C4-2B (cell line): Measurements from ENCODE around the gene MRAP2.

Experiments used
- H3K27ac ChIP-seq: fragments of 450-650 bp; 2 replicates; pipeline ENCODE4 v1.5.1; 2017
- ZFX ChIP-seq: fragments of 450-650 bp; IDR thresholded peaks from 2 replicates; pipeline ENCODE4 v1.6.1; 2017
- TF ChIP-seq, protein P1 (sequence below): fragments of 450-650 bp; conservative IDR thresholded peaks from 2 replicates; pipeline ENCODE4 v1.5.1; 2017; ENCODE audit warnings: mild to moderate bottlenecking

MRAP2 gene

DNA sequence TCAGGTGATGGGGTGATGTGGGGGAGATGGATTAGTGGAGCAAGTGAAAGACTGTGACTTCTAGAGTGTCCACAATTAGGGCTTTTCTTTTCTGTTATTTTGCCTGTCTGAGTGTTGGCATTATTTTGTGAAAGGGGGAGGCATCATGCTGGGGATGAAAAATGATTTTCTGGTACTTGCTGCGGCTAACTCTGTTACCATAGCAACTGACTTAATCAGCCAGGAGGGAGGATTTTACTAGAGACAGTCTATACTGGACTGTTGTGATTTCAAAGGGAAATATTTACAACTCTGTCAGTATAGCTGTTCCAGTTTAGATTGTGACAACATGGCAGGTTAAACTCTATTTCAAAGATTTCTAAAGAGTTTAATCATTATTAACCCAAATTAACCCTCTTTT is 30.4 kb upstream of the MRAP2 start:
- TF ChIP-seq ZFX: no peak
- TF ChIP-seq, protein P1, sequence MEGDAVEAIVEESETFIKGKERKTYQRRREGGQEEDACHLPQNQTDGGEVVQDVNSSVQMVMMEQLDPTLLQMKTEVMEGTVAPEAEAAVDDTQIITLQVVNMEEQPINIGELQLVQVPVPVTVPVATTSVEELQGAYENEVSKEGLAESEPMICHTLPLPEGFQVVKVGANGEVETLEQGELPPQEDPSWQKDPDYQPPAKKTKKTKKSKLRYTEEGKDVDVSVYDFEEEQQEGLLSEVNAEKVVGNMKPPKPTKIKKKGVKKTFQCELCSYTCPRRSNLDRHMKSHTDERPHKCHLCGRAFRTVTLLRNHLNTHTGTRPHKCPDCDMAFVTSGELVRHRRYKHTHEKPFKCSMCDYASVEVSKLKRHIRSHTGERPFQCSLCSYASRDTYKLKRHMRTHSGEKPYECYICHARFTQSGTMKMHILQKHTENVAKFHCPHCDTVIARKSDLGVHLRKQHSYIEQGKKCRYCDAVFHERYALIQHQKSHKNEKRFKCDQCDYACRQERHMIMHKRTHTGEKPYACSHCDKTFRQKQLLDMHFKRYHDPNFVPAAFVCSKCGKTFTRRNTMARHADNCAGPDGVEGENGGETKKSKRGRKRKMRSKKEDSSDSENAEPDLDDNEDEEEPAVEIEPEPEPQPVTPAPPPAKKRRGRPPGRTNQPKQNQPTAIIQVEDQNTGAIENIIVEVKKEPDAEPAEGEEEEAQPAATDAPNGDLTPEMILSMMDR: no peak
- H3K27ac ChIP-seq: no peak overlapping the region

DNA sequence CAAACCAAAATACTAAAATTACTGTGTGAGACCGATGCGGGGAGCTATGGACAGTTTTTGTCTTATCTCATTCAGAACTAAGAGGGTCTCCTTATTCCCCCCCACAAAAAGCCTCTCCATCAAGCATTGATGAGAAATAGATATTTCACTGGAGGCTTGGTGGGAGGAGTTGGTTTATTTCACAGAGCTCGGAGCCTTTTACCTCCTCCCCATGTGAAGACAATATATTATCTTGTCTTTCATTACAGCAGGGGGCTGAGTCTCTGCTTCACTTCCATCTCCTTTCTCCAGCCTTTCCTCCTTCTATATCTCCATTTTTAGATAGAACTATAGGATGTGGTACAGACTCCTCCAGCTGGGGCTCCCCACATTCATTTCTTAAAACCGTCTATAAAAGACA is 29.9 kb upstream of the MRAP2 start:
- H3K27ac ChIP-seq: no peak overlapping the region
- TF ChIP-seq, protein P1: no peak
- no peak for TF ChIP-seq ZFX

DNA sequence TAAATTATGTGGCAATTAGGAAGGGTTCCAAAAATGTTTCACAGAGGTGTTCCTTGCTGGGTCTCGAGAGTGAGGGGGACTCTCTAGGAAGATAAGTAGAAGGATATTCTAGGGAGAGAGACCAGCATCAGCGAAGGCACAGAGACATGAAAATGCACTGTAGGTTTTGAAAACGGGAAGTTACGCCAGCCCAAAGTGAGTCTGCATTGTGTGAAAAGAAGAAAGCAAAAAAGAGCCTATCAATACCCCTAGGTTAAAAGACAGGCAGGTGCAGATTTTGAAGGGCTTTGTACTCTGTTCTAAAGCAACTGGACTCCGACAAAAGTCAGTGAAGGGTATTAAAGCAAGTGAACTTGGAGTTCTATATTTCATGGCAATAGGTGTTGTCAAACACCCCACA is 25.7 kb upstream of the MRAP2 start:
- H3K27ac ChIP-seq: no peak overlapping the region
- TF ChIP-seq ZFX: no peak
- TF ChIP-seq, protein P1: no peak

DNA sequence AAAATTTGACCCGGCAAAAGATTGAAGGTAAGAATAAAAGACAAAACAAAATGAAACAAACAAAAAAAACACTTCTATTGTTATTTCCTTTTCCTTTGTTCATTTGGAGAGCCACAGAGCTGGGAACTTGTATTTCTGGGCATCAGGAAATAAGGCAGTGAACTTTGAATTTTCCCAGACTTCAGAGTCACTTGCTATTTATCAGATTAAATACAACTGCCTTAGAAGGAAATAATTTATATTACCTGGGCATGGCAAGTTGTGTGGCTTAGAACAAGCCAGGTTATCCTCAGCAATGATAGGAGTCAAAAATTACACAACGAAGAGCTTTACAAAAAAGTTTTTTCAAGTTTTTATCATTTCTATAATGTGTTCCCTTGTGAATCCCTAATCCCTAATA is 20.2 kb upstream of the MRAP2 start:
- TF ChIP-seq, protein P1: no peak
- TF ChIP-seq ZFX: no peak
- no peak overlapping the region for H3K27ac ChIP-seq

DNA sequence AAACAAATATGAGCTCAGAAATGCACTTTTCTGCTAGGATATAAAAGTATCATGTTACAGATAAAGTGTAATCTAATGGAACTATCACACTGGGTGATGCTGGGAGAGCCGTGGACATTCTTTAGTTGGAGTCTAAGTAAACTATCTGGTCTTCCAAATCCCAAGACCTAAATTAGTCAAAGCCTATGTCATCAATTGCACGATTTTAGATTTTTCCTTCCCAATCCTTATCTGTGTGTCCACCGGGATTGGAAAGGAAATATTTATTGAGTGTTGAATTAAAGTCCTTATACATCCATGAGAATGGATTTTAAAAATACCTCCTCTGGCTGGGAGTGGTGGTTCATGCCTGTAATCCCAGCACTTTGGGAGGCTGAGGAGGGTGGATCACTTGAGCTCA is 19.6 kb upstream of the MRAP2 start:
- no peak for TF ChIP-seq ZFX
- TF ChIP-seq, protein P1: no peak
- H3K27ac ChIP-seq: no peak overlapping the region

DNA sequence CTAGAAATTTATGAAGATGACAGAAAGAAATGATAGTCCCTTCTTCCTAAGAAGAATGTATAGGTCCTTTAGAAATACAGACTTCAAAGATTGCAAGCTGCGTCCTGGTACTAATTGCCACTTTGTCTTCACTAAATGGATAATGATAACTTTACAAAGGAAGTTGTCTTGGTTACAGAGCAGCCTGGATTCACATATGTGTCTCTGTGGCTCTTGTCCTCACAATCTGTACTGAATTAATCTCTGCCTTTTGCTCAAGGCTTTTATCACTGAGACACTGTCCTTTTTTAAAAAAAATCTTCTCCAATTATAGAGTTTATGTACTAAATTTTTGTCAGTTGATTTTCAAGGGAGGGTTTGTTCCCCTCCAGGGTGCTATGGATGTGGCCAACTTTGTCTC is 17.5 kb upstream of the MRAP2 start:
- no peak overlapping the region for H3K27ac ChIP-seq
- TF ChIP-seq, protein P1: no peak
- no peak for TF ChIP-seq ZFX

DNA sequence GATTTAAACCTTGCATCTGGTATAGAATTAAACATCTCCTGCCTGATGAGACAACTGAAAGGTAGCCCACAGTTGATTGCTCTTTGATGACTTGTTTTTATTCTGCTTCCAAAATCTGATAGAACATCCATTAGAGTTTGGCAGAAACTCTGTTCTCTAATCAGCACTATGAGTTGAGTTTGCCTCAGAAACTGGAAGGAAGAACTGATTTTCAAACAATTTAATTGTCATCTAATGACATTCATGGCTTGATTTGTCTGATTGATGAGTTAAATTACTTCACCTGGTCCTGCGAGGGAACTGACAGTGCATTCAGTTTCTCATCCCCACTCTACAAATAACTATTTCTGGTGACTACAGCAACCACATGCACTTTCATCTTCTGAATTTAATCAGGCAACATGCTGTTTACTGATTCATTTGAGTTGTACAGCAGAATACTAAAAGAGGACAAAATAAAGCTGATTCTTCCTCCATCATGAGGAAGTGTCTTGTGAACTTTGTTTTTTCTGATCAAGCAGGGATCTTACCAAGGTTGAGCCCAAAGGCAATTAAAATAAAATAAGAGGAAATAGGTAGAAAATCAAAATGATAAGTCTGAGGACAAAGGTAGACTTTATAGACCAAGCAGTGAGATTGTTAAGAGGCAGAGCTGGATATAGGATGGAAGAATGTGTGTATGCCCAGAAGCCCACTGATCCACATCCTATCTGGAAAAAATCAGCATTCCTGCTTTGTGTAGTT is 15.7 kb upstream of the MRAP2 start:
- no peak overlapping the region for H3K27ac ChIP-seq
- TF ChIP-seq, protein P1: no peak
- no peak for TF ChIP-seq ZFX
